Kidney (tissue), 14 donors: ENCODE data around the gene MYH15. TPM values are rescaled to one million over a fixed set of nuclear protein-coding genes. Genes with fewer than 3 reads are reported as not detected.

Experiments
- DNase-seq, 5 donors: peaks; one replicate each; pipeline ENCODE4 v3.0.0-alpha.2; 2013 to 2020
- FAIRE-seq: peaks from 2 replicates; lab custom pipeline; 2012; peaks lifted over from hg19 to GRCh38; lab: Jason Lieb, UNC
- H3K27ac ChIP-seq, 2 donors: one replicate each; pipeline ENCODE4 v1.7.0; 2013; ENCODE audit warnings: low read depth in 2 of 2, low read length in 2 of 2, inconsistent platforms in 1 of 2
- H3K27me3 ChIP-seq: one replicate; pipeline ENCODE4 v1.7.1; 2013; ENCODE audit warnings: low read length, inconsistent platforms; ENCODE audit not compliant: control insufficient read depth, insufficient read depth
- H3K36me3 ChIP-seq, 3 donors: one replicate each; pipeline versions ENCODE4 v1.7.0 to v1.7.1; 2013; ENCODE audit warnings: low read length in 3 of 3, control low read depth in 1 of 3, inconsistent platforms in 1 of 3; ENCODE audit not compliant: insufficient read depth in 3 of 3, control insufficient read depth in 2 of 3
- H3K4me1 ChIP-seq, 3 donors: one replicate each; pipeline versions ENCODE4 v1.7.0 to v1.7.1; 2013; ENCODE audit warnings: low read length in 3 of 3, inconsistent platforms in 1 of 3, low read depth in 1 of 3; ENCODE audit not compliant: control insufficient read depth in 2 of 3, insufficient read depth in 2 of 3
- H3K4me3 ChIP-seq, 3 donors: one replicate each; pipeline versions ENCODE4 v1.7.0 to v1.8.1; 2013; ENCODE audit warnings: low read length in 3 of 3, control low read depth in 1 of 3, inconsistent platforms in 1 of 3
- H3K9ac ChIP-seq, 3 donors: one replicate each; pipeline versions ENCODE4 v1.7.0 to v1.7.1; 2013; ENCODE audit warnings: low read length in 3 of 3, control low read depth in 1 of 3, inconsistent platforms in 1 of 3
- H3K9me3 ChIP-seq, 3 donors: one replicate each; pipeline versions ENCODE4 v1.7.0 to v1.7.1; 2013; ENCODE audit warnings: low read length in 3 of 3, control low read depth in 1 of 3, inconsistent platforms in 1 of 3; ENCODE audit not compliant: control insufficient read depth in 2 of 3, insufficient read depth in 1 of 3
- CTCF ChIP-seq: IDR thresholded peaks from 3 replicates; pipeline ENCODE4 v1.5.1; 2012; ENCODE audit warnings: mild to moderate bottlenecking, moderate library complexity, borderline replicate concordance; ENCODE audit not compliant: insufficient read depth; ENCODE audit errors: extremely low read depth
- intact Hi-C: fragments of 100-400 bp; cut with DNase I; formaldehyde crosslinking; loops from one replicate; pipeline ENCODE4 v1.11.1; 2022
- polyA plus RNA-seq: library from polyadenylated mRNA; stranded (reverse); fragments of 350-450 nt; fragmentation: Illumina TruSeq; extraction: RNeasy Lipid Tissue Mini Kit (QIAGEN cat#74804); gene quantifications from one replicate; pipeline ENCODE4 v1.2.3, GENCODE V29; 2014; ENCODE audit warnings: low read depth, low replicate concordance; ENCODE audit not compliant: insufficient read depth
- total RNA-seq: library from RNA; stranded (reverse); fragmentation: NEBNext Ultra II Directional; extraction: Animal tissue kit (Norgen Biotek cat#: 25700); gene quantifications from one replicate; pipeline ENCODE4 v1.2.1, GENCODE V29; 2021
- donor health status: control.
- donor health status: control.
- donor health status: control.
- donor health status: control.
- donor health status: control.
- donor health status: DM: yes; HTN: yes; CAD: no.
- donor health status: Normal renal cell carcinoma (clear cell type).

Gene MYH15
- total and polyA plus RNA-seq, 2 donors from 2014 or later: 0.44 TPM; not detected in 1

- Histone ChIP-seq H3K27me3 (no peaks in the 10 kb centered on the region), H3K9me3 (no peaks in the 10 kb centered on the region), H3K27ac (no peak overlapping the region), H3K36me3 (no peaks in the 10 kb centered on the region), H3K4me1 (no peaks in the 10 kb centered on the region), H3K4me3 (no peak overlapping the region), H3K9ac (no peak overlapping the region)
- no peak for TF ChIP-seq CTCF
- no peak for FAIRE-seq
- no peak for DNase-seq
- intact Hi-C loops: no loop called here
Measured at GRCh38 chr3:108412121-108412750, 98.2 kb downstream of the MYH15 start.

- no peak for TF ChIP-seq CTCF
Measured at GRCh38 chr3:108410531-108410984, 99.8 kb downstream of the MYH15 start.

GRCh38 chr3:108409800-108410178 is 100.6 kb downstream of the MYH15 start:
- FAIRE-seq: no peak
- no peak overlapping the region for H3K27ac ChIP-seq
- H3K36me3 ChIP-seq: no peaks in the 10 kb centered on the region
- TF ChIP-seq CTCF: no peak
- H3K4me3 ChIP-seq: no peak overlapping the region
- no peak for DNase-seq
- intact Hi-C loops: no loop called here
- no peaks in the 10 kb centered on the region for H3K4me1 ChIP-seq
- H3K9ac ChIP-seq: no peak overlapping the region
- no peaks in the 10 kb centered on the region for H3K9me3 ChIP-seq
- no peaks in the 10 kb centered on the region for H3K27me3 ChIP-seq

More at GRCh38 chr3:108410531-108410984, 99.8 kb downstream of the MYH15 start:
- H3K9ac ChIP-seq: no peak overlapping the region
- H3K27ac ChIP-seq: no peak overlapping the region
- H3K27me3 ChIP-seq: no peaks in the 10 kb centered on the region
- H3K9me3 ChIP-seq: no peaks in the 10 kb centered on the region
- no peaks in the 10 kb centered on the region for H3K4me1 ChIP-seq
- no peak for DNase-seq
- no peaks in the 10 kb centered on the region for H3K36me3 ChIP-seq
- no peak overlapping the region for H3K4me3 ChIP-seq
- no peak for FAIRE-seq
- intact Hi-C loops: no loop called here
